ENCODE data around the gene COX17. TPM values are rescaled to one million over a fixed set of nuclear protein-coding genes. Genes with fewer than 3 reads are reported as not detected.

Gene COX17
- total and polyA plus RNA-seq, 7 donors: 19.0 to 267 (median 61.4) TPM

DNA sequence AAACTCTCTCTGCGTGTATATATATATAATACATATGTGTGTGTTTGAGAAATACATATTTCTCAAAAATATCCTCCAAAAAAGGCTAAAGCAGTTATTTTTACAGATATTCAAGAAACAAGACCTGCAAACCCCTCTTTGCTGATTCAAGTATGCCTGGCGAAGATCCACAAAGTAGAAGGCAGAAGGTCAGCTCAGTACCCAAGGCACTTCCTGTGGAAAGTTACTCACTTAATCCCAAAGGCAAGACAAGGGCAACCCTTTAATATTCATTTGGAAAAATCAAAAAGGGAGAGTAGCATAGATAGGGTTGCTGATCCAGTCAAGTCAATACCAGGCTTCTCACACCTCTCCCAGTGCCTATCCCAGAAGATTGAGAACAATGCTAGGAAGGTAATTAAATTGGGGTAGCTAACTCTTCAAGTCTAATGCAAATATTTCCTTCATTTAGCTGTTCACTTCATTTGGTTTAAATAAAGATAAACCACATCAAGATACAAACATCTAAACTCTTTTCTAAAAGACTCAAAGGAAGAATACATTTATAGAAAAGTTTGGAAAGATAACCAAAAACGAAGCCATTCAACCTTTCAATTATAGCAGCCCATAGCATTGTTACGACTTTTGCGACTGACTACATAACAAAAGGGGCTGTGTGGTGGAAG, 7.2 kb downstream of the COX17 start:
- Histone ChIP-seq H3K36me3 (peaks cover 0 to 58% (median 19%) of the 10 kb centered on the region in 4 donors), H3K4me1 (peaks cover 0 to 21% (median 16%) of the 10 kb centered on the region in 4 donors), H3K27me3 (no peaks in the 10 kb centered on the region), H3K4me3 (no peak overlapping the region), H3K9me3 (no peaks in the 10 kb centered on the region), H3K27ac (peak overlapping the region in 3 of 4 donors; percentile 28 to 41 (median 37))
- TF ChIP-seq EP300 (IDR thresholded peaks at IDR 0.05): no peak
- TF ChIP-seq, protein P1, sequence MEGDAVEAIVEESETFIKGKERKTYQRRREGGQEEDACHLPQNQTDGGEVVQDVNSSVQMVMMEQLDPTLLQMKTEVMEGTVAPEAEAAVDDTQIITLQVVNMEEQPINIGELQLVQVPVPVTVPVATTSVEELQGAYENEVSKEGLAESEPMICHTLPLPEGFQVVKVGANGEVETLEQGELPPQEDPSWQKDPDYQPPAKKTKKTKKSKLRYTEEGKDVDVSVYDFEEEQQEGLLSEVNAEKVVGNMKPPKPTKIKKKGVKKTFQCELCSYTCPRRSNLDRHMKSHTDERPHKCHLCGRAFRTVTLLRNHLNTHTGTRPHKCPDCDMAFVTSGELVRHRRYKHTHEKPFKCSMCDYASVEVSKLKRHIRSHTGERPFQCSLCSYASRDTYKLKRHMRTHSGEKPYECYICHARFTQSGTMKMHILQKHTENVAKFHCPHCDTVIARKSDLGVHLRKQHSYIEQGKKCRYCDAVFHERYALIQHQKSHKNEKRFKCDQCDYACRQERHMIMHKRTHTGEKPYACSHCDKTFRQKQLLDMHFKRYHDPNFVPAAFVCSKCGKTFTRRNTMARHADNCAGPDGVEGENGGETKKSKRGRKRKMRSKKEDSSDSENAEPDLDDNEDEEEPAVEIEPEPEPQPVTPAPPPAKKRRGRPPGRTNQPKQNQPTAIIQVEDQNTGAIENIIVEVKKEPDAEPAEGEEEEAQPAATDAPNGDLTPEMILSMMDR (IDR thresholded peaks at IDR 0.05): no peak
- no peak for TF ChIP-seq POLR2AphosphoS5 (IDR thresholded peaks at IDR 0.05)
- no peak for TF ChIP-seq POLR2A (IDR thresholded peaks at IDR 0.05)
- WGBS, 2 donors: 96 to 97% methylated on average over 5 of the region's 5 CpGs
- no peak for DNase-seq
- intact Hi-C loops (cut with DNase I): loop anchor here (10.0 kb wide), 1 partner anchor 425 kb away; the partner anchor contains the start of gene GSK3B

DNA sequence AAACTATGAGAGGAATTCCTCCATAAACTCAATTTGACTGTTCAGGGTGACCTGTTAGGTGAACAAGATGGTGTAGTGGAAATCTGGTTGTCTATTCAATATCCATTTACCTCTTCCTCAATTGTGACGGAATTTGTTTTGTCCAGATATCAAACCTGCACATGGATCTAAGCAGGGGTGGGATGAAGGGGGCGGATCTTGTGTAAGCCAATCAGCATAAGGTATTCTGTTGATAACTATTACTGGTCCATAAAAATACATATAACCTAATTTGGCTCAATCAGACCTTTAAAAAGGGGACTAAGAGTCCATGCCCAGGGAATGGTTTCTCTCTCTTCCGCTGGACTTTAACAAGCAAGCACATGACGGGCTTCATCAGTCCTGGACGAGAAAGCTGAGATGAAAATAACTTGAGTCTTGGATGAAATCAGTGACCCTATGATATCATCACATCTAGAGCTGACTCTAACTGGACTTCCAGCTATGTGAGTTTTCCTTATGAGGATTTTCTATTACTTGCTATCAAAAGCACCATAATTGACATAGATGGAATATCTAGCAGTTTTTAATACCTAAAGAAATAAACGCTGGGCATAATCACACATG, 11.1 kb downstream of the COX17 start:
- no peak overlapping the region for H3K4me3 ChIP-seq
- peak overlapping the region in 3 of 4 donors; percentile 88 to 91 (median 90) for H3K27ac ChIP-seq
- TF ChIP-seq, protein P1 (IDR thresholded peaks at IDR 0.05): no peak
- peak in 1 of 4 donors; percentile 33 for TF ChIP-seq POLR2AphosphoS5 (IDR thresholded peaks at IDR 0.05)
- intact Hi-C loops (cut with DNase I): no loop called here
- WGBS, 2 donors: 91 to 97% methylated on average over 6 of the region's 6 CpGs
- peaks cover 0 to 23% (median 0%) of the 10 kb centered on the region in 4 donors for H3K36me3 ChIP-seq
- no peak for DNase-seq
- H3K4me1 ChIP-seq: peaks cover 0 to 59% (median 54%) of the 10 kb centered on the region in 4 donors
- H3K27me3 ChIP-seq: no peaks in the 10 kb centered on the region
- no peaks in the 10 kb centered on the region for H3K9me3 ChIP-seq

DNA sequence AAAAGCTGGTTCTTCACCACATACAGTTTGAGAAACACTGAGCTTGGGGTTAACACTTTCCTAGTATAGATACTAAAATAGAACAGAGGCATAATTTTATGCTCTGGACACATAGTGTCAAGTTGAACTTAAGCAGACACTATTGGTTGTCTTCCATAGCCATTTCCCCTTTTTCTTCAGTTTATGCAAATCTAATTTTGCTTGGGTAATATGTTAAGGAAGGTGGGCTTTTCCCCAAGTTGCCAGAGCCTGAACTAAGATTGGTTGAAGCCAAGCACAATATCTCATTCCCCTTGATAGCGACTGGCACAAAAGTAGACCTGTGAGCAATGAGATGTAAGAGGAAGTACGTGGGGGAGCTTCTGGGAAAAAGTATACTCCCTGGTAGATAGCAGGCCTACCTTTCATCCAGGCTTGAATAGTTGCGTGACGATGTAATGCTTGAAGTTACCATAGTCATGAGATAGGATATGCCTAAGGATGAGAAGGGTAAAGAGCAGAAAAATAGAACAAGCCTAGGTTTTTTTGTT, 12.3 kb downstream of the COX17 start:
- H3K27me3 ChIP-seq: no peaks in the 10 kb centered on the region
- TF ChIP-seq POLR2A (IDR thresholded peaks at IDR 0.05): no peak
- TF ChIP-seq POLR2AphosphoS5 (IDR thresholded peaks at IDR 0.05): peak in 3 of 4 donors; percentile 47 to 71 (median 69)
- TF ChIP-seq EP300 (IDR thresholded peaks at IDR 0.05): peak in 1 of 4 donors; percentile 17
- TF ChIP-seq, protein P1 (IDR thresholded peaks at IDR 0.05): no peak
- H3K4me3 ChIP-seq: no peak overlapping the region
- DNase-seq: no peak
- peaks cover 0 to 59% (median 54%) of the 10 kb centered on the region in 4 donors for H3K4me1 ChIP-seq
- intact Hi-C loops (cut with DNase I): loop anchor here (5.0 kb wide), 1 partner anchor 88 kb away; the partner anchor contains the start of gene ADPRH
- H3K27ac ChIP-seq: peak overlapping the region; percentile 70 to 91 (median 89)
- no peaks in the 10 kb centered on the region for H3K9me3 ChIP-seq
- WGBS, 2 donors: 75 to 88% methylated on average over 4 of the region's 4 CpGs
- peaks cover 0 to 12% (median 0%) of the 10 kb centered on the region in 4 donors for H3K36me3 ChIP-seq

DNA sequence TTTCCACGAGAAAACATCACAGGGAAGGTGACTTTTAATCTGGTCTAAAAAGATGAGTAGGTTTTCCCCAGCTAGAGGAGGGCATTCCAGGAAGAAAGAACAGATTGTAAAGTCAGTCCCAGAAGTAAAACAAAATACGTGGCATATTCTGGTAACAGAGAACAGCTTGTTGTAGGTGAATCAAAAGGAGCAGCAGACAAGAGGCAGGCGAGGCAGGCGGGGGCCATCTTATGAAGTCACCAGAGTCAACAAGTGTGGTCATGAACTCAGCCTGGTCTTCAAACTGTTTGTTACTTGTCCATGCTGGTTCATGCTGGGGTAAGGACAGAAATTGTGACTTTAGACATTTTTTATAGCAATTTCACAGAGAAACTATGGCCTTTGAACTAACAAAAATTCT, 12.8 kb downstream of the COX17 start:
- Histone ChIP-seq H3K9me3 (no peaks in the 10 kb centered on the region), H3K4me3 (no peak overlapping the region), H3K27me3 (no peaks in the 10 kb centered on the region), H3K27ac (peak overlapping the region; percentile 70 to 91 (median 89)), H3K4me1 (peaks cover 0 to 57% (median 52%) of the 10 kb centered on the region in 4 donors), H3K36me3 (peaks cover 0 to 10% (median 0%) of the 10 kb centered on the region in 4 donors)
- DNase-seq: no peak
- intact Hi-C loops (cut with DNase I): loop anchor here (5.0 kb wide), 1 partner anchor 87 kb away; the partner anchor contains the start of gene ADPRH
- TF ChIP-seq, protein P1 (IDR thresholded peaks at IDR 0.05): no peak
- peak in 1 of 4 donors; percentile 22 for TF ChIP-seq POLR2AphosphoS5 (IDR thresholded peaks at IDR 0.05)
- TF ChIP-seq EP300 (IDR thresholded peaks at IDR 0.05): no peak
- TF ChIP-seq POLR2A (IDR thresholded peaks at IDR 0.05): no peak
- WGBS, 2 donors: 79 to 81% methylated on average over 4 of the region's 4 CpGs

Measured in sigmoid colon (tissue), 7 donors.